HTR-8/SVneo (cell line): ENCODE results near the gene SLC35D3.
"Not testable (repeated sequence)": the region's sequence is repeated elsewhere in the genome, so short reads cannot be mapped to it uniquely, and the experiment has no call there.

Experiments
- DNase-seq: peaks from one replicate; pipeline ENCODE4 v3.0.0; 2011; ENCODE audit warnings: low spot score, mixed read lengths; ENCODE audit not compliant: insufficient read length
- FAIRE-seq: peaks from 2 replicates; lab custom pipeline; 2011; peaks lifted over from hg19 to GRCh38; lab: Jason Lieb, UNC

Gene SLC35D3

GRCh38 chr6:136960781-136961180 lies 38.7 kb downstream of the SLC35D3 start:
- FAIRE-seq (no peak), DNase-seq (no peak)

- DNase-seq (no peak), FAIRE-seq (no peak)
Measured at GRCh38 chr6:136961848-136962247, 39.7 kb downstream of the SLC35D3 start.

GRCh38 chr6:136962661-136963060 lies 40.6 kb downstream of the SLC35D3 start:
- DNase-seq (no peak), FAIRE-seq (no peak)

GRCh38 chr6:136963259-136963658 lies 41.2 kb downstream of the SLC35D3 start:
- DNase-seq (no peak), FAIRE-seq (no peak)

- no peak for DNase-seq
- no peak for FAIRE-seq
Measured at GRCh38 chr6:136964398-136964797, 42.3 kb downstream of the SLC35D3 start.

- DNase-seq (peak; percentile 75), FAIRE-seq (peak; percentile 80)
Measured at GRCh38 chr6:136967876-136968752, 46.0 kb downstream of the SLC35D3 start.

- FAIRE-seq (no peak), DNase-seq (no peak)
Measured at GRCh38 chr6:136968837-136969236, 46.7 kb downstream of the SLC35D3 start.

- FAIRE-seq = no peak
- DNase-seq = no peak
Measured at GRCh38 chr6:136969433-136969832, 47.3 kb downstream of the SLC35D3 start.

GRCh38 chr6:136969930-136970329 lies 47.8 kb downstream of the SLC35D3 start:
- DNase-seq (no peak), FAIRE-seq (no peak)

- FAIRE-seq (no peak), DNase-seq (no peak)
Measured at GRCh38 chr6:136971609-136972008, 49.5 kb downstream of the SLC35D3 start.

GRCh38 chr6:136973781-136974180 lies 51.7 kb downstream of the SLC35D3 start:
- FAIRE-seq, DNase-seq: not testable (repeated sequence)
